Gastroesophageal sphincter (tissue), 3 donors: ENCODE results near the gene BDKRB1.
"Not testable (repeated sequence)": the region's sequence is repeated elsewhere in the genome, so short reads cannot be mapped to it uniquely, and the experiment has no call there.

Experiments
- CTCF ChIP-seq, 4 experiments: fragments of 200-600 bp in 2 of 4; fragments of 450-650 bp in 2 of 4; sonication (generic) in 1 of 4; IDR thresholded peaks; one replicate each; pipeline ENCODE4 v1.5.1; 2017 to 2019; ENCODE audit warnings: antibody characterized with exemption in 4 of 4, mild to moderate bottlenecking in 2 of 4, moderate library complexity in 2 of 4
- POLR2A ChIP-seq, 2 donors: fragments of 450-650 bp; IDR thresholded peaks; one replicate each; pipeline ENCODE4 v1.6.1; 2017; ENCODE audit warnings: antibody characterized with exemption in 2 of 2, mild to moderate bottlenecking in 2 of 2, moderate library complexity in 1 of 2

- TF ChIP-seq CTCF, POLR2A (IDR thresholded peaks at IDR 0.05): not testable (repeated sequence)
Observed at GRCh38 chr14:96245074-96245473, 10.9 kb upstream of the BDKRB1 start.
